Caco-2 (cell line): ENCODE measurements around the gene ZNF169. TPM values are rescaled to one million over a fixed set of nuclear protein-coding genes. Genes with fewer than 3 reads are reported as not detected.
"Not testable (repeated sequence)": the region's sequence is repeated elsewhere in the genome, so short reads cannot be mapped to it uniquely, and the experiment has no call there.

Source experiments
- BruUV-seq: library from RNA; stranded (reverse); fragments of 400-500 nt; replicated peaks from 2 replicates; lab custom pipeline; 2021; lab: Mats Ljungman, UMichigan
- CTCF ChIA-PET: fragments of 300-600 bp; sonication (Branson Sonifier 250); formaldehyde crosslinking; loops from one replicate; lab custom pipeline; 2022; ENCODE audit warnings: antibody characterized with exemption; lab: Charles Lee
- POLR2A ChIA-PET: fragments of 300-600 bp; sonication (Branson Sonifier 250); formaldehyde crosslinking; loops from one replicate; lab custom pipeline; 2022; ENCODE audit warnings: antibody characterized with exemption; lab: Charles Lee
- DNase-seq, 2 experiments: peaks; one replicate each; pipeline versions ENCODE4 v3.0.0 to v3.0.0-alpha.2; 2020 to 2022
- H3K27me3 ChIP-seq: replicated peaks from 2 replicates; pipeline ENCODE4 v1.6.0; 2011; ENCODE audit warnings: low read length; ENCODE audit not compliant: control insufficient read depth, insufficient read depth
- H3K36me3 ChIP-seq: 2 replicates; pipeline ENCODE4 v1.5.1; 2011; ENCODE audit warnings: low read length; ENCODE audit not compliant: control insufficient read depth, insufficient read depth
- H3K4me1 ChIP-seq: fragments of 250-450 bp; sonication (Bioruptor Pico); 2 replicates; pipeline ENCODE4 v1.5.1; 2020; ENCODE audit warnings: mild to moderate bottlenecking
- H3K4me3 ChIP-seq: 2 replicates; pipeline ENCODE4 v1.5.1; 2011; ENCODE audit warnings: low read depth, mild to moderate bottlenecking, control low read depth, low read length
- H3K9me3 ChIP-seq: fragments of 250-450 bp; sonication (Bioruptor Pico); 2 replicates; pipeline ENCODE4 v1.5.1; 2020; ENCODE audit warnings: mild to moderate bottlenecking, moderate library complexity
- H3K27ac Mint-ChIP-seq: one replicate; pipeline ENCODE4 v1.8.0; 2022; ENCODE audit warnings: mixed read lengths; ENCODE audit not compliant: unreplicated experiment
- H3K27me3 Mint-ChIP-seq: one replicate; pipeline ENCODE4 v1.8.0; 2022; ENCODE audit warnings: mixed read lengths; ENCODE audit not compliant: insufficient read depth, unreplicated experiment
- H3K36me3 Mint-ChIP-seq: one replicate; pipeline ENCODE4 v1.8.0; 2022; ENCODE audit warnings: mild to moderate bottlenecking, mixed read lengths; ENCODE audit not compliant: insufficient read depth, unreplicated experiment
- H3K4me1 Mint-ChIP-seq: one replicate; pipeline ENCODE4 v1.8.0; 2022; ENCODE audit warnings: low read depth, mixed read lengths; ENCODE audit not compliant: unreplicated experiment
- H3K4me3 Mint-ChIP-seq: one replicate; pipeline ENCODE4 v1.8.0; 2022; ENCODE audit warnings: mild to moderate bottlenecking, moderate library complexity, mixed read lengths; ENCODE audit not compliant: unreplicated experiment
- H3K9me3 Mint-ChIP-seq: one replicate; pipeline ENCODE4 v1.8.0; 2022; ENCODE audit warnings: mixed read lengths; ENCODE audit not compliant: unreplicated experiment
- intact Hi-C: fragments of 100-400 bp; cut with micrococcal nuclease; formaldehyde crosslinking; loops from one replicate; pipeline ENCODE4 v1.10.0; 2022; ENCODE audit not compliant: unreplicated experiment
- total RNA-seq: library from RNA; stranded (reverse); gene quantifications from 2 replicates; pipeline ENCODE4 v1.2.3, GENCODE V29; 2022
- TF ChIP-seq, protein P1 (sequence below), 2 experiments: fragments of 200-600 bp in 1 of 2; IDR thresholded peaks; 1 replicate in 1 of 2; 2 replicates in 1 of 2; pipeline versions ENCODE4 v1.5.1 to v1.8.0; 2011 to 2022; ENCODE audit warnings: antibody characterized with exemption in 1 of 2, control low read depth in 1 of 2, inconsistent platforms in 1 of 2, low read depth in 1 of 2, low read length in 1 of 2, mild to moderate bottlenecking in 1 of 2, moderate library complexity in 1 of 2; ENCODE audit not compliant: insufficient read depth in 1 of 2, severe bottlenecking in 1 of 2, unreplicated experiment in 1 of 2

Gene ZNF169
- total RNA-seq, 1 experiment from 2014 or later: 3.7 TPM

DNA sequence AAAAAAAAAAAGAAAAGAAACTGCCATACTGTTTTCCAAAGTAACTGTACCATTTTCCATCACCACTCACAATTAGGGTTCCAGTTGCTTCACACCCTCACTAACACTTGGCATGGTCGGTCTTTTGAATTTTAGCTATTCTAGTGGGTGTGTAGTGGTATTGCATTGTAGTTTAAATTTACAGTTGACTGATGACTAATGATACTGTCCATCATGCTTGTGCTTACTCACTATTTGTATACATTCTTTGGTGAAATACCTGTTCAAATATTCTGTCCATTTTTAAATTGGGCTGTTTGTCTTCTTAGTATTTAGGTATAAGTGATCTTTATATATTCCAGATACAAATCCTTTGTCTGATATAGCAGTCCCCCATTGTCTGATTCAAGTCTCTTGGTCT is 36.2 kb upstream of the ZNF169 start:
- TF ChIP-seq, protein P1, sequence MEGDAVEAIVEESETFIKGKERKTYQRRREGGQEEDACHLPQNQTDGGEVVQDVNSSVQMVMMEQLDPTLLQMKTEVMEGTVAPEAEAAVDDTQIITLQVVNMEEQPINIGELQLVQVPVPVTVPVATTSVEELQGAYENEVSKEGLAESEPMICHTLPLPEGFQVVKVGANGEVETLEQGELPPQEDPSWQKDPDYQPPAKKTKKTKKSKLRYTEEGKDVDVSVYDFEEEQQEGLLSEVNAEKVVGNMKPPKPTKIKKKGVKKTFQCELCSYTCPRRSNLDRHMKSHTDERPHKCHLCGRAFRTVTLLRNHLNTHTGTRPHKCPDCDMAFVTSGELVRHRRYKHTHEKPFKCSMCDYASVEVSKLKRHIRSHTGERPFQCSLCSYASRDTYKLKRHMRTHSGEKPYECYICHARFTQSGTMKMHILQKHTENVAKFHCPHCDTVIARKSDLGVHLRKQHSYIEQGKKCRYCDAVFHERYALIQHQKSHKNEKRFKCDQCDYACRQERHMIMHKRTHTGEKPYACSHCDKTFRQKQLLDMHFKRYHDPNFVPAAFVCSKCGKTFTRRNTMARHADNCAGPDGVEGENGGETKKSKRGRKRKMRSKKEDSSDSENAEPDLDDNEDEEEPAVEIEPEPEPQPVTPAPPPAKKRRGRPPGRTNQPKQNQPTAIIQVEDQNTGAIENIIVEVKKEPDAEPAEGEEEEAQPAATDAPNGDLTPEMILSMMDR (IDR thresholded peaks at IDR 0.05; ENCODE audit: insufficient read depth in 1 of 2, low read depth in 1 of 2, low read length in 1 of 2, severe bottlenecking in 1 of 2, unreplicated experiment in 1 of 2): no peak
- Mint-ChIP-seq H3K27me3 (peaks cover 1% of the 10 kb centered on the region), H3K36me3 (peaks cover 6% of the 10 kb centered on the region), H3K4me3 (no peak overlapping the region), H3K27ac (no peak overlapping the region), H3K4me1 (no peaks in the 10 kb centered on the region), H3K9me3 (peaks cover 5% of the 10 kb centered on the region)
- Histone ChIP-seq H3K9me3 (no peaks in the 10 kb centered on the region), H3K4me3 (no peak overlapping the region), H3K4me1 (no peaks in the 10 kb centered on the region), H3K27me3 (no peaks in the 10 kb centered on the region), H3K36me3 (no peaks in the 10 kb centered on the region)
- CTCF ChIA-PET: no interaction called here
- POLR2A ChIA-PET: no interaction called here
- no peak for DNase-seq
- intact Hi-C loops: no loop called here
- no TSS peak for BruUV-seq

DNA sequence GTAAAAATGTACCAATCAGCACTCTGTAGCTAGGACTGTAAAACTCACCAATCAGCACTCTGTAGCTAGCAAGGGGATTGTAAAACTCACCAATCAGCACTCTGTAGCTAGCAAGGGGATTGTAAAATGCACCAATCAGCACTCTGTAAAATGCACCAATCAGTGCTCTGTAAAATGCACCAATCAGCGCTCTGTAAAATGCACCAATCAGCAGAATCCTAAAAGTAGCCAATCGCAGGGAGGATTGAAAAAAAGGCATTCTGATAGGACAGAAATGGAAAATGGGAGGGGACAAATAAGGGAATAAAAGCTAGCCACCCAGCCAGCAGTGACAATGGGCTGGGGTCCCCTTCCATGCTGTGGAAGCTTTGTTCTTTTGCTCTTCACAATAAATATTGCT is 33.7 kb upstream of the ZNF169 start:
- H3K27ac Mint-ChIP-seq, H3K9me3 Mint-ChIP-seq, H3K9me3 ChIP-seq, DNase-seq, BruUV-seq, H3K36me3 ChIP-seq, H3K27me3 ChIP-seq, H3K36me3 Mint-ChIP-seq, CTCF ChIA-PET, H3K4me1 ChIP-seq, H3K4me1 Mint-ChIP-seq, POLR2A ChIA-PET, intact Hi-C loops, H3K4me3 ChIP-seq, H3K27me3 Mint-ChIP-seq, H3K4me3 Mint-ChIP-seq: not testable (repeated sequence)

DNA sequence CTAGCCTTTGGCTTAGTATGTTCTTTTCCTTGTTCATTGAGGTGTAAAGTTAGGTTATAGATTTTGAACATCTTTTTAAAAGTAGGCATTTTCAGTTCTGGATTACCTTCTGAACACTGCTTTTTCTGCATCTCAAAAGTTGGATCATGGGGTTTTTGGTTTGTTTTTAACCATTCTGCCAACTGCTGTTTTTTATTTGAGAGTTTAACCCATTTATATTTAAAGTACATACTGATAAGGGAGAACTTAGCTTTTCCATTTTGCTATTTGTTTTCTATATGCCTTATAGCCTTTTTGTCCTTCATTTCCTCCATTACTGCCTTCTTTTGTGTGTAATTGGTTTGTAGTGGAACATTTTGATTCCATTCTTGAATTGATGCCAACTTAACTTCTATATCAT is 30.5 kb upstream of the ZNF169 start:
- TF ChIP-seq, protein P1 (IDR thresholded peaks at IDR 0.05; ENCODE audit: insufficient read depth in 1 of 2, low read depth in 1 of 2, low read length in 1 of 2, severe bottlenecking in 1 of 2, unreplicated experiment in 1 of 2): no peak
- no TSS peak for BruUV-seq
- H3K4me3 Mint-ChIP-seq: no peak overlapping the region

DNA sequence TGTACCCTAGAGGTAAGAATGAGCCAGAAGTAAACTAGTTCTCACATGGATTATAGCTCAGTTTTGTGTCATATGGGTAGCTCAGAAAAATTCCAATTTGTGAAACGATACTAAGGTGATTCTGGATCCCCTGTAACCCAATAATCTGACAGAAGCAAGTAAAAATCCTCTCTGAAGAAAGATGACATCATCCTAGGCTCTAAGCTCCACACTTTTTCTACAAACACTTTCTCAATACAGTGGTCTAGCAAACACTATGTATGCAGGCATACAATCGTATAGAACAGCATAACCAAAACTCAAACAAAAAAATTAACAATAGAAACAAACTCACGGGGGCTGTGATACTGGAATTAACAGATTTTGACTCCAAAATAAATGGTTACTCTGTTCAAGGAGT is 26.7 kb upstream of the ZNF169 start:
- TF ChIP-seq, protein P1 (IDR thresholded peaks at IDR 0.05; ENCODE audit: insufficient read depth in 1 of 2, low read depth in 1 of 2, low read length in 1 of 2, severe bottlenecking in 1 of 2, unreplicated experiment in 1 of 2): no peak
- no peaks in the 10 kb centered on the region for H3K9me3 ChIP-seq
- H3K4me3 Mint-ChIP-seq: no peak overlapping the region
- intact Hi-C loops: no loop called here
- H3K36me3 Mint-ChIP-seq: no peaks in the 10 kb centered on the region
- no peaks in the 10 kb centered on the region for H3K36me3 ChIP-seq
- BruUV-seq: no TSS peak
- H3K4me1 Mint-ChIP-seq: no peaks in the 10 kb centered on the region
- CTCF ChIA-PET: no interaction called here
- no peaks in the 10 kb centered on the region for H3K9me3 Mint-ChIP-seq
- no peak overlapping the region for H3K27ac Mint-ChIP-seq
- H3K27me3 ChIP-seq: no peaks in the 10 kb centered on the region
- H3K27me3 Mint-ChIP-seq: no peaks in the 10 kb centered on the region
- no peak overlapping the region for H3K4me3 ChIP-seq
- POLR2A ChIA-PET: no interaction called here
- H3K4me1 ChIP-seq: no peaks in the 10 kb centered on the region
- no peak for DNase-seq

More for the DNA sequence above, 30.5 kb upstream of the ZNF169 start:
- ChIA-PET CTCF (no interaction called here), POLR2A (no interaction called here)
- H3K36me3 ChIP-seq: no peaks in the 10 kb centered on the region
- Mint-ChIP-seq H3K27me3 (no peaks in the 10 kb centered on the region), H3K4me1 (no peaks in the 10 kb centered on the region), H3K36me3 (no peaks in the 10 kb centered on the region), H3K27ac (no peak overlapping the region), H3K9me3 (no peaks in the 10 kb centered on the region)
- no peak for DNase-seq
- H3K4me3 ChIP-seq: no peak overlapping the region
- H3K4me1 ChIP-seq: no peaks in the 10 kb centered on the region
- intact Hi-C loops: no loop called here
- no peaks in the 10 kb centered on the region for H3K9me3 ChIP-seq
- no peaks in the 10 kb centered on the region for H3K27me3 ChIP-seq

DNA sequence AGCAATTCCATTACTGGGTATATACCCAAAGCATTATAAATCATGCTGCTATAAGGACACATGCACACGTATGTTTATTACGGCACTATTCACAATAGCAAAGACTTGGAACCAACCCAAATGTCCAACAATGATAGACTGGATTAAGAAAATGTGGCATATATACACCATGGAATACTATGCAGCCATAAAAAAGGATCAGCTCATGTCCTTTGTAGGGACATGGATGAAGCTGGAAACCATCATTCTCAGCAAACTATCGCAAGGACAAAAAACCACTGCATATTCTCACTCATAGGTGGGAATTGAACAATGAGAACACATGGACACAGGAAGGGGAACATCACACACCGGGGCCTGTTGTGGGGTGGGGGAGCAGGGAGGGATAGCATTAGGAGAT is 18.0 kb upstream of the ZNF169 start:
- H3K4me1 ChIP-seq, BruUV-seq, H3K27ac Mint-ChIP-seq, intact Hi-C loops, H3K9me3 Mint-ChIP-seq, POLR2A ChIA-PET, H3K27me3 Mint-ChIP-seq, H3K4me1 Mint-ChIP-seq, H3K4me3 ChIP-seq, H3K27me3 ChIP-seq, H3K4me3 Mint-ChIP-seq, CTCF ChIA-PET, H3K9me3 ChIP-seq, DNase-seq, H3K36me3 Mint-ChIP-seq, H3K36me3 ChIP-seq: not testable (repeated sequence)
